Natural killer cell treated with Interleukin-12 subunit alpha and Interleukin-12 subunit beta and Interleukin-15 and Interleukin-18, amount 100 ng/mL, for 72 hours (primary cell): ENCODE data around the gene FBXO24. TPM values are rescaled to one million over a fixed set of nuclear protein-coding genes. Genes with fewer than 3 reads are reported as not detected.

Source experiments
- ATAC-seq, 2 donors: fragments of 150-1000 bp; cut with Tn5 transposase in 1 of 2; sonication (Bioruptor Pico), chemical (Tn5 transposase) in 1 of 2; 2 replicates each; pipeline ENCODE4 v1.10.0; 2021
- DNase-seq: peaks from one replicate; pipeline ENCODE4 v3.0.0; 2022; ENCODE audit warnings: low spot score
- H3K27ac Mint-ChIP-seq, 2 donors: 1 replicate in 1 of 2; 2 replicates in 1 of 2; pipeline ENCODE4 v1.8.0; 2022; ENCODE audit warnings: mixed read lengths in 2 of 2, mild to moderate bottlenecking in 1 of 2, moderate library complexity in 1 of 2
- H3K27me3 Mint-ChIP-seq, 2 donors: 1 replicate in 1 of 2; 2 replicates in 1 of 2; pipeline ENCODE4 v1.8.0; 2022; ENCODE audit warnings: mixed read lengths in 2 of 2
- H3K36me3 Mint-ChIP-seq: one replicate; pipeline ENCODE4 v1.8.0; 2022; ENCODE audit warnings: mixed read lengths
- H3K4me1 Mint-ChIP-seq, 2 donors: 1 replicate in 1 of 2; 2 replicates in 1 of 2; pipeline ENCODE4 v1.8.0; 2022; ENCODE audit warnings: low read depth in 2 of 2, mixed read lengths in 2 of 2, mild to moderate bottlenecking in 1 of 2
- H3K4me3 Mint-ChIP-seq: one replicate; pipeline ENCODE4 v1.8.0; 2022; ENCODE audit warnings: mixed read lengths
- H3K9me3 Mint-ChIP-seq: 2 replicates; pipeline ENCODE4 v1.8.0; 2022; ENCODE audit warnings: mixed read lengths
- total RNA-seq, 2 donors: library from RNA; stranded (reverse); gene quantifications; one replicate each; pipeline ENCODE4 v1.2.3, GENCODE V29; 2022

The FBXO24 gene
- total RNA-seq, 2 donors from 2014 or later = 0.21 TPM; not detected in 1

GRCh38 chr7:100613412-100614175, 27.5 kb downstream of the FBXO24 start:
- DNase-seq = no peak
- H3K36me3 Mint-ChIP-seq = no peaks in the 10 kb centered on the region
- H3K9me3 Mint-ChIP-seq = no peaks in the 10 kb centered on the region
- no peaks in the 10 kb centered on the region for H3K27me3 Mint-ChIP-seq
- peaks cover 8 to 13% of the 10 kb centered on the region in 2 donors for H3K4me1 Mint-ChIP-seq
- no peak for ATAC-seq
- H3K4me3 Mint-ChIP-seq = peak overlapping the region; percentile 25
- H3K27ac Mint-ChIP-seq = peak overlapping the region in 1 of 2 donors; percentile 34

- H3K27ac Mint-ChIP-seq = peak overlapping the region in 1 of 2 donors; percentile 34
Observed at GRCh38 chr7:100614308-100614861, 28.3 kb downstream of the FBXO24 start.

GRCh38 chr7:100620239-100620638, 34.1 kb downstream of the FBXO24 start:
- H3K4me3 Mint-ChIP-seq = no peak overlapping the region
- no peak overlapping the region for H3K27ac Mint-ChIP-seq
- peaks cover 0 to under 1% of the 10 kb centered on the region in 2 donors for H3K4me1 Mint-ChIP-seq
- H3K36me3 Mint-ChIP-seq = no peaks in the 10 kb centered on the region
- ATAC-seq = no peak
- H3K27me3 Mint-ChIP-seq = no peaks in the 10 kb centered on the region
- no peak for DNase-seq
- no peaks in the 10 kb centered on the region for H3K9me3 Mint-ChIP-seq

More at GRCh38 chr7:100614308-100614861, 28.3 kb downstream of the FBXO24 start:
- Mint-ChIP-seq H3K4me3 (no peak overlapping the region), H3K27me3 (no peaks in the 10 kb centered on the region), H3K4me1 (peaks cover 8 to 13% of the 10 kb centered on the region in 2 donors), H3K9me3 (no peaks in the 10 kb centered on the region), H3K36me3 (no peaks in the 10 kb centered on the region)
- no peak for ATAC-seq
- DNase-seq = no peak

GRCh38 chr7:100620804-100621203, 34.7 kb downstream of the FBXO24 start:
- Mint-ChIP-seq H3K9me3 (no peaks in the 10 kb centered on the region), H3K27ac (no peak overlapping the region), H3K4me1 (peaks cover 5 to 6% of the 10 kb centered on the region in 2 donors), H3K36me3 (no peaks in the 10 kb centered on the region), H3K27me3 (no peaks in the 10 kb centered on the region), H3K4me3 (no peak overlapping the region)
- ATAC-seq = no peak
- DNase-seq = no peak

GRCh38 chr7:100621554-100621953, 35.4 kb downstream of the FBXO24 start:
- Mint-ChIP-seq H3K36me3 (no peaks in the 10 kb centered on the region), H3K27ac (no peak overlapping the region), H3K9me3 (no peaks in the 10 kb centered on the region), H3K4me1 (peaks cover 6 to 9% of the 10 kb centered on the region in 2 donors), H3K27me3 (no peaks in the 10 kb centered on the region), H3K4me3 (no peak overlapping the region)
- no peak for ATAC-seq
- DNase-seq = no peak

GRCh38 chr7:100623951-100624824, 38.1 kb downstream of the FBXO24 start:
- no peaks in the 10 kb centered on the region for H3K36me3 Mint-ChIP-seq
- no peaks in the 10 kb centered on the region for H3K9me3 Mint-ChIP-seq
- H3K4me1 Mint-ChIP-seq = peaks cover 6 to 14% of the 10 kb centered on the region in 2 donors

GRCh38 chr7:100626055-100626454, 39.9 kb downstream of the FBXO24 start:
- Mint-ChIP-seq H3K9me3 (no peaks in the 10 kb centered on the region), H3K27me3 (no peaks in the 10 kb centered on the region), H3K4me1 (peaks cover 6 to 21% of the 10 kb centered on the region in 2 donors), H3K36me3 (no peaks in the 10 kb centered on the region), H3K4me3 (peak overlapping the region; percentile 65), H3K27ac (peak overlapping the region; percentile 46 to 56)
- ATAC-seq (no peak), DNase-seq (no peak)

More at GRCh38 chr7:100623951-100624824, 38.1 kb downstream of the FBXO24 start:
- Mint-ChIP-seq H3K27me3 (no peaks in the 10 kb centered on the region), H3K4me3 (no peak overlapping the region), H3K27ac (no peak overlapping the region)
- DNase-seq (no peak), ATAC-seq (no peak)

- no peaks in the 10 kb centered on the region for H3K9me3 Mint-ChIP-seq
- H3K4me1 Mint-ChIP-seq = peaks cover 6 to 21% of the 10 kb centered on the region in 2 donors
- no peaks in the 10 kb centered on the region for H3K36me3 Mint-ChIP-seq
- no peaks in the 10 kb centered on the region for H3K27me3 Mint-ChIP-seq
- ATAC-seq (peak; percentile 98 to 99), DNase-seq (peak; percentile 86)
- peak overlapping the region; percentile 65 for H3K4me3 Mint-ChIP-seq
- H3K27ac Mint-ChIP-seq = peak overlapping the region; percentile 46 to 56
Observed at GRCh38 chr7:100626530-100627237, 40.6 kb downstream of the FBXO24 start.

GRCh38 chr7:100627238-100627549, 41.1 kb downstream of the FBXO24 start:
- no peaks in the 10 kb centered on the region for H3K36me3 Mint-ChIP-seq
- peak overlapping the region in 1 of 2 donors; percentile 46 for H3K27ac Mint-ChIP-seq
- H3K9me3 Mint-ChIP-seq = no peaks in the 10 kb centered on the region
- H3K27me3 Mint-ChIP-seq = no peaks in the 10 kb centered on the region
- peak overlapping the region; percentile 65 for H3K4me3 Mint-ChIP-seq
- ATAC-seq (no peak), DNase-seq (no peak)
- peaks cover 6 to 23% of the 10 kb centered on the region in 2 donors for H3K4me1 Mint-ChIP-seq

- DNase-seq = no peak
- no peak for ATAC-seq
- Mint-ChIP-seq H3K36me3 (no peaks in the 10 kb centered on the region), H3K4me3 (no peak overlapping the region), H3K4me1 (peaks cover 12 to 32% of the 10 kb centered on the region in 2 donors), H3K27me3 (no peaks in the 10 kb centered on the region), H3K27ac (peak overlapping the region; percentile 62 to 68), H3K9me3 (no peaks in the 10 kb centered on the region)
Observed at GRCh38 chr7:100629117-100629716, 43.1 kb downstream of the FBXO24 start.

- DNase-seq = no peak
- ATAC-seq = no peak
- Mint-ChIP-seq H3K36me3 (no peaks in the 10 kb centered on the region), H3K27ac (peak overlapping the region in 1 of 2 donors; percentile 26), H3K9me3 (no peaks in the 10 kb centered on the region), H3K27me3 (no peaks in the 10 kb centered on the region), H3K4me3 (no peak overlapping the region), H3K4me1 (peaks cover 13 to 33% of the 10 kb centered on the region in 2 donors)
Observed at GRCh38 chr7:100630066-100630465, 43.9 kb downstream of the FBXO24 start.

- DNase-seq (peak; percentile 69), ATAC-seq (peak; percentile 80 to 83)
- no peaks in the 10 kb centered on the region for H3K9me3 Mint-ChIP-seq
- no peaks in the 10 kb centered on the region for H3K27me3 Mint-ChIP-seq
- peaks cover 7 to 20% of the 10 kb centered on the region in 2 donors for H3K4me1 Mint-ChIP-seq
- H3K4me3 Mint-ChIP-seq = peak overlapping the region; percentile 86
- H3K36me3 Mint-ChIP-seq = no peaks in the 10 kb centered on the region
- H3K27ac Mint-ChIP-seq = peak overlapping the region; percentile 77 to 82
Observed at GRCh38 chr7:100632951-100633717, 47.0 kb downstream of the FBXO24 start.
